Liver (tissue), 9 donors: ENCODE measurements around the gene NARF. TPM values are rescaled to one million over a fixed set of nuclear protein-coding genes. Genes with fewer than 3 reads are reported as not detected.

ENCODE experiments used
- DNase-seq: peaks from one replicate; pipeline ENCODE4 v3.0.0-alpha.2; 2017; ENCODE audit warnings: low spot score
- H3K27ac ChIP-seq, 2 donors: one replicate each; pipeline ENCODE4 v1.7.0; 2013; ENCODE audit warnings: inconsistent platforms in 2 of 2, low read length in 2 of 2, control low read depth in 1 of 2, low read depth in 1 of 2, mild to moderate bottlenecking in 1 of 2
- H3K27me3 ChIP-seq, 4 donors: one replicate each; pipeline versions ENCODE4 v1.6.1 to v1.7.0; 2013; ENCODE audit warnings: low read length in 3 of 4, inconsistent platforms in 1 of 4, mild to moderate bottlenecking in 1 of 4, moderate library complexity in 1 of 4; ENCODE audit not compliant: control insufficient read depth in 4 of 4, insufficient read depth in 4 of 4
- H3K36me3 ChIP-seq, 4 donors: one replicate each; pipeline versions ENCODE4 v1.6.1 to v1.7.0; 2013; ENCODE audit warnings: low read length in 3 of 4, mild to moderate bottlenecking in 3 of 4, low read depth in 1 of 4, moderate library complexity in 1 of 4; ENCODE audit not compliant: control insufficient read depth in 4 of 4, insufficient read depth in 3 of 4
- H3K4me1 ChIP-seq, 4 donors: one replicate each; pipeline versions ENCODE4 v1.6.1 to v1.7.0; 2013; ENCODE audit warnings: low read length in 3 of 4, mild to moderate bottlenecking in 3 of 4, moderate library complexity in 1 of 4; ENCODE audit not compliant: control insufficient read depth in 4 of 4, insufficient read depth in 4 of 4
- H3K4me3 ChIP-seq, 3 donors: one replicate each; pipeline versions ENCODE4 v1.6.1 to v1.7.0; 2013; ENCODE audit warnings: low read length in 3 of 3, control low read depth in 1 of 3, low read depth in 1 of 3, mild to moderate bottlenecking in 1 of 3
- H3K9ac ChIP-seq, 2 donors: one replicate each; pipeline ENCODE4 v1.7.0; 2013; ENCODE audit warnings: low read length in 2 of 2, mild to moderate bottlenecking in 2 of 2, moderate library complexity in 2 of 2, control low read depth in 1 of 2, low read depth in 1 of 2
- H3K9me3 ChIP-seq, 4 donors: one replicate each; pipeline versions ENCODE4 v1.6.1 to v1.7.0; 2013; ENCODE audit warnings: low read length in 3 of 4; ENCODE audit not compliant: control insufficient read depth in 4 of 4
- ATF3 ChIP-seq: IDR thresholded peaks from 2 replicates; pipeline ENCODE4 v1.6.1; 2016; ENCODE audit warnings: antibody characterized with exemption
- CTCF ChIP-seq: fragments of 150-350 bp; IDR thresholded peaks from 2 replicates; pipeline ENCODE4 v1.5.1; 2017; ENCODE audit warnings: improper control_type of control experiment, low read depth, low read length; ENCODE audit not compliant: missing input control
- EGR1 ChIP-seq, 2 donors: IDR thresholded peaks; 2 replicates each; pipeline ENCODE4 v1.6.1; 2016 to 2018; ENCODE audit warnings: antibody characterized with exemption in 2 of 2, low read depth in 2 of 2
- FOXA1 ChIP-seq: IDR thresholded peaks from 2 replicates; pipeline ENCODE4 v1.6.1; 2016; ENCODE audit warnings: antibody characterized with exemption
- FOXA2 ChIP-seq: IDR thresholded peaks from 2 replicates; pipeline ENCODE4 v1.6.1; 2016; ENCODE audit warnings: antibody characterized with exemption
- GABPA ChIP-seq, 2 donors: IDR thresholded peaks in 1 of 2; conservative IDR thresholded peaks in 1 of 2; 2 replicates each; pipeline ENCODE4 v1.6.1; 2016; ENCODE audit warnings: antibody characterized with exemption in 2 of 2, mild to moderate bottlenecking in 1 of 2, moderate library complexity in 1 of 2
- RAD21 ChIP-seq, 2 donors: IDR thresholded peaks; 2 replicates each; pipeline ENCODE4 v1.6.1; 2016; ENCODE audit warnings: antibody characterized with exemption in 2 of 2, mild to moderate bottlenecking in 2 of 2
- REST ChIP-seq: IDR thresholded peaks from 2 replicates; pipeline ENCODE4 v1.6.1; 2016; ENCODE audit warnings: antibody characterized with exemption, mild to moderate bottlenecking
- RXRA ChIP-seq, 2 donors: IDR thresholded peaks; 2 replicates each; pipeline ENCODE4 v1.6.1; 2017 to 2018; ENCODE audit warnings: antibody characterized with exemption in 2 of 2, mild to moderate bottlenecking in 1 of 2
- SP1 ChIP-seq: IDR thresholded peaks from 2 replicates; pipeline ENCODE4 v1.6.1; 2018; ENCODE audit warnings: antibody characterized with exemption, mild to moderate bottlenecking
- TAF1 ChIP-seq: conservative IDR thresholded peaks from 2 replicates; pipeline ENCODE4 v1.6.1; 2016; ENCODE audit warnings: antibody characterized with exemption, mild to moderate bottlenecking
- YY1 ChIP-seq: IDR thresholded peaks from 2 replicates; pipeline ENCODE4 v1.6.1; 2016; ENCODE audit warnings: antibody characterized with exemption, mild to moderate bottlenecking
- ZBTB33 ChIP-seq: IDR thresholded peaks from 2 replicates; pipeline ENCODE4 v1.6.1; 2016; ENCODE audit warnings: antibody characterized with exemption
- WGBS: extraction: QIAGEN DNeasy Blood & Tissue Kit; methylation state at CpG from one replicate; pipeline ENCODE4 v1.1.7; 2013; 5-methylcytosine and 5-hydroxymethylcytosine counted together
- polyA plus RNA-seq, 2 donors: library from polyadenylated mRNA; stranded (reverse) in 1 of 2; unstranded in 1 of 2; fragments of 200-250 nt in 1 of 2; fragments of >200 nt in 1 of 2; fragmentation: Nextera tagmentation in 1 of 2; extraction: Ambion mirVana in 1 of 2; gene quantifications; one replicate each; pipeline versions ENCODE4 v1.2.1 to v1.2.3, GENCODE V29; 2013 to 2015
- total RNA-seq, 2 donors: library from RNA; depleted of rRNA; stranded (reverse); fragments of >200 nt; gene quantifications; one replicate each; pipeline ENCODE4 v1.2.3, GENCODE V29; 2014
- donor health status: healthy.
- donor health status: healthy.
- donor health status: healthy.
- donor health status: healthy.
- donor health status: healthy.

NARF gene
- total and polyA plus RNA-seq, 4 donors: 19.8 to 87.5 (median 26.2) TPM

GRCh38 chr17:82494236-82495055, 35.9 kb downstream of the NARF start (continued):
- TF ChIP-seq ZBTB33: peak; percentile 18
- peak; percentile 89 for TF ChIP-seq YY1
- TF ChIP-seq RAD21 (IDR thresholded peaks at IDR 0.05): peak; percentile 77 to 79
- TF ChIP-seq GABPA (IDR thresholded peaks at IDR 0.05 in 1 of 2, conservative IDR thresholded peaks at IDR 0.05 in 1 of 2): peak in 1 of 2 donors; percentile 53
- TF ChIP-seq ATF3: peak; percentile 100
- TF ChIP-seq RXRA (IDR thresholded peaks at IDR 0.05): peak; percentile 79 to 92

- no peaks in the 10 kb centered on the region for H3K36me3 ChIP-seq
- H3K4me1 ChIP-seq: peaks cover 2 to 11% (median 6%) of the 10 kb centered on the region in 4 donors
- DNase-seq: no peak
- 79% methylated on average over 12 of the region's 12 CpGs for WGBS
- H3K27ac ChIP-seq: no peak overlapping the region
- TF ChIP-seq GABPA (IDR thresholded peaks at IDR 0.05 in 1 of 2, conservative IDR thresholded peaks at IDR 0.05 in 1 of 2) (no peak), YY1 (no peak), CTCF (no peak), SP1 (no peak), TAF1 (no peak), REST (no peak), FOXA2 (no peak), FOXA1 (no peak), ZBTB33 (no peak), RAD21 (IDR thresholded peaks at IDR 0.05) (no peak), EGR1 (IDR thresholded peaks at IDR 0.05; ENCODE audit: low read depth in 2 of 2) (no peak), ATF3 (no peak), RXRA (IDR thresholded peaks at IDR 0.05) (no peak)
- H3K9me3 ChIP-seq: no peaks in the 10 kb centered on the region
- no peak overlapping the region for H3K9ac ChIP-seq
- no peak overlapping the region for H3K4me3 ChIP-seq
- H3K27me3 ChIP-seq: no peaks in the 10 kb centered on the region
Measured at GRCh38 chr17:82495844-82496528, 37.4 kb downstream of the NARF start.
